Colon (tissue), 2 donors: Measurements from ENCODE around the gene PCDHB13.
"Not testable (repeated sequence)": the region's sequence is repeated elsewhere in the genome, so short reads cannot be mapped to it uniquely, and the experiment has no call there.

Experiments used
- FAIRE-seq: peaks from 2 replicates; lab custom pipeline; 2012; peaks lifted over from hg19 to GRCh38; lab: Jason Lieb, UNC
- donor health status: control.
- donor health status: control.

Gene PCDHB13

DNA sequence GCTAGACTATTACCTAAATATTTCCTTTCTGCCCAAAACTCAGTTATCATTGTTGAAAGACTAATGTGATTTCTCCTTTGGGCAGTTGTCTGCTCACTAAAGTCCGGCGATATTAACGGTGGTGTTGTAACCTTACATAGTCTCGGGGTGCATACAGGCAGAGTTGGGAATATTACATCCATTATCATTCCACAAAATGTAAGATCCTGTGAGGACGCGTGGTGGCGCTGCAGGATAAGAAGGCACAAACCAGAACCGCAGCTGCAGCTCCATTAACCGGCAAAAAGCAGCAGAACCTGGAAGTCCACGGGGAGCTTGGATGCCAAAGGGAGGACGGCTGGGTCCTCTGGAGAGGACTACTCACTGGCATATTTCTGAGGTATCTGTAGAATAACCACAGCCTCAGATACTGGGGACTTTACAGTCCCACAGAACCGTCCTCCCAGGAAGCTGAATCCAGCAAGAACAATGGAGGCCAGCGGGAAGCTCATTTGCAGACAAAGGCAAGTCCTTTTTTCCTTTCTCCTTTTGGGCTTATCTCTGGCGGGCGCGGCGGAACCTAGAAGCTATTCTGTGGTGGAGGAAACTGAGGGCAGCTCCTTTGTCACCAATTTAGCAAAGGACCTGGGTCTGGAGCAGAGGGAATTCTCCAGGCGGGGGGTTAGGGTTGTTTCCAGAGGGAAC is at the start of gene PCDHB13:
Gene PCDHB13, plus strand, starts transcription at position 264 of the 684 bp plus-strand sequence. Its CDS starts 205 bp downstream, at position 469.
- not testable (repeated sequence) for FAIRE-seq

DNA sequence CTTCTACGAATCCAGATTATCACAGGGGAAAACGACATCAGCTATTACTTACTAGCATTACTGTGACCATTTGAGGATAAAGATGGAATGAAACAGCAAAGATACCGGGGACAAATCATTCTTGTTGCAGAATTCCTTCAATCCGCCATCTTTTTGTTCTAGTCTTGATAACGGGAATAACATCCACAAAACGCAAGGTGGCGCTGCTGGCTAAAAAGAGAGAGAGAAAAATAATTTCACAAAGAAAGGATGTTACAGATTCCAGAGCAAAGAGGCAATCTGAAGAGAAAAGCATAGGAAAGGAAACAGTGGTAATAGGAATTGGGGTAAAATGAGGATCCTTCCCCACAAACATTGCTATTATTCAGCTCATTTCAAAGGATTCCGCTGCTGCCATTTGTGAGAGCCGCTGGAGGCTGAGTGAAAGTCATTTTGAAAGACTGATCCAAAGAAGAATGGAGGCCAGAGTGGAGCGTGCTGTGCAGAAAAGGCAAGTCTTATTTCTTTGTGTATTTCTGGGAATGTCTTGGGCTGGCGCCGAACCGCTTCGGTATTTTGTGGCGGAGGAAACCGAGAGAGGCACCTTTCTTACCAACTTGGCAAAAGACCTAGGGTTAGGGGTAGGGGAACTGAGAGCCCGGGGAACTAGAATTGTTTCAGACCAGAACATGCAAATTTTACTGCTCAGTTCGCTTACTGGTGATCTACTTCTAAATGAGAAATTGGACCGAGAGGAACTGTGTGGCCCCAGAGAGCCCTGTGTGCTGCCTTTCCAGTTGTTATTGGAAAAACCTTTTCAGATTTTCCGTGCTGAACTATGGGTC is 41.1 kb upstream of the PCDHB13 start, which contains the start of gene PCDHB7:
Gene PCDHB7, plus strand, starts transcription at position 264 of the 824 bp plus-strand sequence. Its CDS starts 192 bp downstream, at position 456.
- no peak for FAIRE-seq

DNA sequence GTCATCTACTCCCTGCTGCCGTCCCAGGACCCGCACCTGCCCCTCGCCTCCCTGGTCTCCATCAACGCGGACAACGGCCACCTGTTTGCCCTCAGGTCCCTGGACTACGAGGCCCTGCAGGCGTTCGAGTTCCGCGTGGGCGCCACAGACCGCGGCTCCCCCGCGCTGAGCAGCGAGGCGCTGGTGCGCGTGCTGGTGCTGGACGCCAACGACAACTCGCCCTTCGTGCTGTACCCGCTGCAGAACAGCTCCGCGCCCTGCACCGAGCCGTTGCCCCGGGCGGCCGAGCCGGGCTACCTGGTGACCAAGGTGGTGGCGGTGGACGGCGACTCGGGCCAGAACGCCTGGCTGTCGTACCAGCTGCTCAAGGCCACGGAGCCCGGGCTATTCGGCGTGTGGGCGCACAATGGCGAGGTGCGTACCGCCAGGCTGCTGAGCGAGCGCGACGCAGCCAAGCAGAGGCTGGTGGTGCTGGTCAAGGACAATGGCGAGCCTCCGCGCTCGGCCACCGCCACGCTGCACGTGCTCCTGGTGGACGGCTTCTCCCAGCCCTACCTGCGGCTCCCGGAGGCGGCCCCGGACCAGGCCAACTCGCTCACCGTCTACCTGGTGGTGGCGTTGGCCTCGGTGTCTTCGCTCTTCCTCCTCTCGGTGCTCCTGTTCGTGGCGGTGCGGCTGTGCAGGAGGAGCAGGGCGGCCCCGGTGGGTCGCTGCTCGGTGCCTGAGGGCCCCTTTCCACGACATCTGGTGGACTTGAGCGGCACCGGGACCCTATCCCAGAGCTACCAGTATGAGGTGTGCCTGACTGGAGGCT is 39.2 kb upstream of the PCDHB13 start:
- not testable (repeated sequence) for FAIRE-seq

DNA sequence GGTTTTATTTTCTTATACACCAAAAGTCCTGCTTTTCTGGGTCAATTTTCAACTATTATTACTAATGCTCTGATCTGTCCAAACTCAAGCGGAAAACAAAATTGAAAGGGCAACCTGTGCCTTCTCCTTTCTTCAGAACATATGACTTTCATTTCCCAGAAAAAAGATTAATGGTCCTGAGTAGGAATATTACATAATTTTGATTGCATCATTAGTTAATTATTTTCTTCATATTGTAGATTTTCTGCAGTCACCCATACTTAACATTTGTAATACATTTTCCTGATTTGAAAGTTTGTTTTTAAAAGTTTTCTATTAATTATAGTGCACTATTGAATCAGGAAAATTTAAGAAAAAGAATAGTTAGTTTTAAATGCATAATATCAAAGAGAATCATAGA is 37.8 kb upstream of the PCDHB13 start:
- peak; percentile 80 for FAIRE-seq

DNA sequence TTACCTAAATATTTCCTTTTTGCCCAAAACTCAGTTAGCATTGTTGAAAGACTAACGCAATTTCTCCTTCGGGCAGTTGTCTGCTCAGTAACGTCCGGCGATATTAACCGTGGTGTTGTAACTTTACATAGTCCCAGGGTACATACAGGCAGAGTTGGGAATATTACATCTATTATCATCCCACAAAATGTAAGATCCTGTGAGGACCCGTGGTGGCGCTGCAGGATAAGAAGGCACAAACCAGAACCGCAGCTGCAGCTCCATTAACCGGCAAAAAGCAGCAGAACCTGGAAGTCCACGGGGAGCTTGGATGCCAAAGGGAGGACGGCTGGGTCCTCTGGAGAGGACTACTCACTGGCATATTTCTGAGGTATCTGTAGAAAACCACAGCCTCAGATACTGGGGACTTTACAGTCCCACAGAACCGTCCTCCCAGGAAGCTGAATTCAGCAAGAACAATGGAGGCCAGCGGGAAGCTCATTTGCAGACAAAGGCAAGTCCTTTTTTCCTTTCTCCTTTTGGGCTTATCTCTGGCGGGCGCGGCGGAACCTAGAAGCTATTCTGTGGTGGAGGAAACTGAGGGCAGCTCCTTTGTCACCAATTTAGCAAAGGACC is 36.0 kb upstream of the PCDHB13 start, which contains the start of gene PCDHB8:
Gene PCDHB8, plus strand, starts transcription at position 214 of the 615 bp plus-strand sequence. Its CDS starts 245 bp downstream, at position 459.
- not testable (repeated sequence) for FAIRE-seq

DNA sequence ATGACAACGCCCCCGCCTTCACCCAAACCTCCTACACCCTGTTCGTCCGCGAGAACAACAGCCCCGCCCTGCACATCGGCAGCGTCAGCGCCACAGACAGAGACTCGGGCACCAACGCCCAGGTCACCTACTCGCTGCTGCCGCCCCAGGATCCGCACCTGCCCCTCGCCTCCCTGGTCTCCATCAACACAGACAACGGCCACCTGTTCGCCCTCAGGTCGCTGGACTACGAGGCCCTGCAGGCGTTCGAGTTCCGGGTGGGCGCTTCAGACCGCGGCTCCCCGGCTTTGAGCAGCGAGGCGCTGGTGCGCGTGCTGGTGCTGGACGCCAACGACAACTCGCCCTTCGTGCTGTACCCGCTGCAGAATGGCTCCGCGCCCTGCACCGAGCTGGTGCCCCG is 34.3 kb upstream of the PCDHB13 start:
- FAIRE-seq = not testable (repeated sequence)

DNA sequence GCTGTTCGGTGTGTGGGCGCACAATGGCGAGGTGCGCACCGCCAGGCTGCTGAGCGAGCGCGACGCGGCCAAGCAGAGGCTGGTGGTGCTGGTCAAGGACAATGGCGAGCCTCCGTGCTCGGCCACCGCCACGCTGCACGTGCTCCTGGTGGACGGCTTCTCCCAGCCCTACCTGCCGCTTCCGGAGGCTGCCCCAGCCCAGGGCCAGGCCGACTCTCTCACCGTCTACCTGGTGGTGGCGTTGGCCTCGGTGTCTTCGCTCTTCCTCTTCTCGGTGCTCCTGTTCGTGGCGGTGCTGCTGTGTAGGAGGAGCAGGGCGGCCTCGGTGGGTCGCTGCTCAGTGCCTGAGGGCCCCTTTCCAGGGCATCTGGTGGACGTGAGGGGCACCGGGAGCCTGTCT is 33.8 kb upstream of the PCDHB13 start:
- FAIRE-seq = not testable (repeated sequence)

DNA sequence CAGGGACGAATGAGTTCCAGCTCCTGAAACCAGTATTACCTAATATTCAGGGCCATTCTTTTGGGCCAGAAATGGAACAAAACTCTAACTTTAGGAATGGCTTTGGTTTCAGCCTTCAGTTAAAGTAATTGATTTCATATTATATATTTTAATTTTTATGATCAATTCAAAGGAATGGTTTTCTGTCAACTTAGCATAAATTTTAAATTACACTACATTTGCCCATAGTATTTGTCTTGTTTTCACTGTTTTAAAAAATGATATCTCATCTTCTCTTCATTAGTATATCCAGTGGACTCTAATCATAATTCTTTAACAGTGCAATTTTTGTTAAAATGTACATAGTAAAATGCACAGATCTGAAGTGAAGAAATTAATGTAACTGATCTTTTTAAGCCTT is 33.4 kb upstream of the PCDHB13 start:
- no peak for FAIRE-seq

DNA sequence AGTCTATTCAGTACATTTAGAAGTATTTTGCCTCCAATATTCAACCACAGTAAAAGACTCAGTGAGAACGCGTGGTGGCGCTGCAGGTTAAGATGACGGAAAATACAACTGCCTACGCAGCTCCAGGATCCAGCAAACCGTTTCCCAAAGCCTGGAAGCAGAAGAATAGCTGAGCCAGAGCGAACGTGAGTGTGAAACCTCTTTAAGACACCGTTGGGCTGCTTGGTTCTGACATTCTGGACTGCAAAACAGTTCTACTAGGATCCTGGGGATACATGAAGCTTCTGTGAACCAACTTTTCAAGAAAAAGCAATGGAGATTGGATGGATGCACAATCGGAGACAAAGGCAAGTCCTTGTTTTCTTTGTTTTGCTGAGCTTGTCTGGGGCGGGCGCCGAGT is 31.5 kb upstream of the PCDHB13 start, which contains the start of gene PCDHB16:
Gene PCDHB16, plus strand, starts transcription at position 140 of the 400 bp plus-strand sequence. Its CDS starts 173 bp downstream, at position 313.
- no peak for FAIRE-seq

DNA sequence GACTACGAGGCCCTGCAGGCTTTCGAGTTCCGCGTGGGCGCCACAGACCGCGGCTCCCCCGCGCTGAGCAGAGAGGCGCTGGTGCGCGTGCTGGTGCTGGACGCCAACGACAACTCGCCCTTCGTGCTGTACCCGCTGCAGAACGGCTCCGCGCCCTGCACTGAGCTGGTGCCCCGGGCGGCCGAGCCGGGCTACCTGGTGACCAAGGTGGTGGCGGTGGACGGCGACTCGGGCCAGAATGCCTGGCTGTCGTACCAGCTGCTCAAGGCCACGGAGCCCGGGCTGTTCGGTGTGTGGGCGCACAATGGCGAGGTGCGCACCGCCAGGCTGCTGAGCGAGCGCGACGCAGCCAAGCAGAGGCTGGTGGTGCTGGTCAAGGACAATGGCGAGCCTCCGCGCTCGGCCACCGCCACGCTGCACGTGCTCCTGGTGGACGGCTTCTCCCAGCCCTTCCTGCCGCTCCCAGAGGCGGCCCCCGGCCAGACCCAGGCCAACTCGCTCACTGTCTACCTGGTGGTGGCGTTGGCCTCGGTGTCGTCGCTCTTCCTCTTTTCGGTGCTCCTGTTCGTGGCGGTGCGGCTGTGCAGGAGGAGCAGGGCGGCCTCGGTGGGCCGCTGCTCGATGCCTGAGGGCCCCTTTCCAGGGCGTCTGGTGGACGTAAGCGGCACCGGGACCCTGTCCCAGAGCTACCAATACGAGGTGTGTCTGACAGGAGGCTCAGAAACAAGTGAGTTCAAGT is 29.4 kb upstream of the PCDHB13 start:
- FAIRE-seq = not testable (repeated sequence)

DNA sequence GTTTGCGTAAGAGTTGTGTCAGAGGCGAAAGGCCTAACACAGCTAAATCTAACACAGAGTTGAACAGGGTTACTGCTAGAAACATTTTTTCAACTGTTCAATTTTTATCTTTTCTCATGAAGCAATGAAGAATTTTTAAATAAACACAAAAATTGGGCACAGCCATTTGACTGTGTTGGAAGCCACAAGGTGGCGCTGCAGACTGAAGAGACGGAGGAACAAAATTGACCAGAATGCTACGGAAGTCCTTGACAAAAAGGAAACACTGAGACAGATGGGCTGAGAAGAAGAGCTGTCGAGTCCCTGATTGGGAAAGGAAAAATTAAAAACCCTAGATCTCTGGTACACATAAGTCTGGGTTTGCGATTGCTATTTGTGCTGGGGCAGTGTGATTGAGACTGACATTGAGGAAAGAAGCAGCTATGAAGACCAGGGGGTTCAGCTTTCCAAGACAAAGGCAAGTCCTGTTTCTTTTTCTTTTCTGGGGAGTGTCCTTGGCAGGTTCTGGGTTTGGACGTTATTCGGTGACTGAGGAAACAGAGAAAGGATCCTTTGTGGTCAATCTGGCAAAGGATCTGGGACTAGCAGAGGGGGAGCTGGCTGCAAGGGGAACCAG is 26.7 kb upstream of the PCDHB13 start, which contains the start of gene PCDHB9:
Gene PCDHB9, plus strand, starts transcription at position 265 of the 616 bp plus-strand sequence. Its CDS starts 158 bp downstream, at position 423.
- no peak for FAIRE-seq

DNA sequence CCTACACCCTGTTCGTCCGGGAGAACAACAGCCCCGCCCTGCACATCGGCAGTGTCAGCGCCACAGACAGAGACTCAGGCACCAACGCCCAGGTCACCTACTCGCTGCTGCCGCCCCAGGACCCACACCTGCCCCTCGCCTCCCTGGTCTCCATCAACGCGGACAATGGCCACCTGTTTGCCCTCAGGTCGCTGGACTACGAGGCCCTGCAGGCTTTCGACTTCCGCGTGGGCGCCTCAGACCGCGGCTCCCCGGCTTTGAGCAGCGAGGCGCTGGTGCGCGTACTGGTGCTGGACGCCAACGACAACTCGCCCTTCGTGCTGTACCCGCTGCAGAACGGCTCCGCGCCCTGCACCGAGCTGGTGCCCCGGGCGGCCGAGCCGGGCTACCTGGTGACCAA is 25.0 kb upstream of the PCDHB13 start:
- FAIRE-seq = not testable (repeated sequence)

DNA sequence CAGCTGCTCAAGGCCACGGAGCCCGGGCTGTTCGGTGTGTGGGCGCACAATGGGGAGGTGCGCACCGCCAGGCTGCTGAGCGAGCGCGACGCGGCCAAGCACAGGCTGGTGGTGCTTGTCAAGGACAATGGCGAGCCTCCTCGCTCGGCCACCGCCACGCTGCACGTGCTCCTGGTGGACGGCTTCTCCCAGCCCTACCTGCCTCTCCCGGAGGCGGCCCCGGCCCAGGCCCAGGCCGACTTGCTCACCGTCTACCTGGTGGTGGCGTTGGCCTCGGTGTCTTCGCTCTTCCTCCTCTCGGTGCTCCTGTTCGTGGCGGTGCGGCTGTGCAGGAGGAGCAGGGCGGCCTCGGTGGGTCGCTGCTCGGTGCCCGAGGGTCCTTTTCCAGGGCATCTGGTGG is 24.6 kb upstream of the PCDHB13 start:
- not testable (repeated sequence) for FAIRE-seq

DNA sequence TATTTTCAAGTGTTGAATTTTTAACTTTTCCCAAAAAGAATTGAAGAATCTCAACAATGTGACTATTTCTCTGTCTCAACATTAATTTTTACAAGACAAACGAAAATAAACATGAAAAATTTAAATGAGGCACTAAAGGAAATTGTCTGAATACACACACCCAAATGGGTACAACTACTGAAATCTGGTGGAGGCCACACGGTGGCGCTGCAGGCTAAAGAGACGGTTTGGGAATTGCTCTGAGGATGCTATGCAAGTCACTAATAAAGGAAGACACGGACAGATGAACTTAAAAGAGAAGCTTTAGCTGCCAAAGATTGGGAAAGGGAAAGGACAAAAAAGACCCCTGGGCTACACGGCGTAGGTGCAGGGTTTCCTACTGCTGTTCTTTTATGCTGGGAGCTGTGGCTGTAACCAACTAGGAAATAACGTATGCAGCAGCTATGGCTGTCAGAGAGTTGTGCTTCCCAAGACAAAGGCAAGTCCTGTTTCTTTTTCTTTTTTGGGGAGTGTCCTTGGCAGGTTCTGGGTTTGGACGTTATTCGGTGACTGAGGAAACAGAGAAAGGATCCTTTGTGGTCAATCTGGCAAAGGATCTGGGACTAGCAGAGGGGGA is 21.5 kb upstream of the PCDHB13 start, which contains the start of gene PCDHB10:
Gene PCDHB10, plus strand, starts transcription at position 244 of the 616 bp plus-strand sequence. Its CDS starts 200 bp downstream, at position 444.
- FAIRE-seq = no peak

DNA sequence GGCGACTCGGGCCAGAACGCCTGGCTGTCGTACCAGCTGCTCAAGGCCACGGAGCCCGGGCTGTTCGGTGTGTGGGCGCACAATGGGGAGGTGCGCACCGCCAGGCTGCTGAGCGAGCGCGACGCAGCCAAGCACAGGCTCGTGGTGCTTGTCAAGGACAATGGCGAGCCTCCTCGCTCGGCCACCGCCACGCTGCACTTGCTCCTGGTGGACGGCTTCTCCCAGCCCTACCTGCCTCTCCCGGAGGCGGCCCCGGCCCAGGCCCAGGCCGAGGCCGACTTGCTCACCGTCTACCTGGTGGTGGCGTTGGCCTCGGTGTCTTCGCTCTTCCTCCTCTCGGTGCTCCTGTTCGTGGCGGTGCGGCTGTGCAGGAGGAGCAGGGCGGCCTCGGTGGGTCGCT is 19.4 kb upstream of the PCDHB13 start:
- FAIRE-seq = not testable (repeated sequence)

DNA sequence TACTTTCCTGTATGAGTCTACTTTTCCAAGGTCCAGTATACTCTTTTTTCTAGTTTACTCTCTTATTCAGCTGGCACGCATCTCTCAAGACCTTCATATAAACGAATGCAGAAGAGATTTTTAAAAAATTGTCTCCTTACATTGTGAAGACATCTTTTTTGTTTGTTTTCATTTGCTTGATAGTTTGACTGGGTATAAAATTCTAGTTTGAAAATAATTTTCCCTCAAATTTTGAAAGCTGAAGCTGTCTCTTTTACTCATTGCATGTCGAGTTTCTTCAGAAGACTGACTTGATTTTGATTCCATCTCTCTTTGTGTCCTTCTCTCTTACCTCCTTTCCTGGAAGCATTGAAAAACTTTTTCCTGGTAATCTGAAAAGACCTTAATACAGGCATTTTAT is 17.4 kb upstream of the PCDHB13 start:
- FAIRE-seq = no peak

DNA sequence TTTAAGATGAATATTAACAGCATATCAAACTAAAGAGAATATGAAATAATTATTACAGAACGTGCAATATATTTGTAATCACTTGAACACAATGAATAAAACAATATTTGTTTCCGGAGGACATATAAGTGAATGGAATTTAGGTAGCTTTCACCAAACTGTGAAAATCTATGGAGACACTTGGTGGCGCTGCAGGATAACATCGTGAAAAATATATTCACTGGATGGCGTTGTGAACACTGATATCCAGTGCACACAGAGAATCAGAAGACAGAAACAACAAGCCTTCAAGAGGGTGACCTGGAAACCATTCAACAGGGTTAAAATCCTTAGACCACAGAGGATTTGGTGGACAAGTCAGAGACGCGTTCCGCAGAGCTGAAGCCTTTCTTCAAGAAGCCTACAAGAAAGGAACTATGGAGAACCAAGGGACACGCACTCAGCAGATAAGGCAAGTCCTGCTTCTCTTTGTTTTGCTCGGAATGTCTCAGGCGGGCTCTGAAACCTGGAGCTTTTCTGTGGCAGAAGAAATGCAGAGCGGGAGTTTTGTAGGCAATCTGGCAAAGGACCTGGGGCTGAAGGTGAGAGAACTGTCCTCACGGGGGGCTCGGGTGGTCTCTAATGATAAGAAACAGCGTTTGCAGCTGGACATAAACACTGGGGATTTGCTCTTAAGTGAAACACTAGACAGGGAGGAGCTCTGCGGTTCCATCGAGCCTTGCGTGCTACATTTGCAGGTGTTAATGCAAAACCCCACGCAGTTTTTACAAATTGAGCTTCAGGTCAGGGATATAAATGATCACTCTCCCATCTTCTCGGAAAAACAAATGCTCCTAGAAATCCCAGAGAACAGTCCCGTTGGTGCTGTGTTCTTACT is 14.1 kb upstream of the PCDHB13 start, which contains the start of gene PCDHB11:
Gene PCDHB11, plus strand, starts transcription at position 269 of the 877 bp plus-strand sequence. Its CDS starts 148 bp downstream, at position 417.
- no peak for FAIRE-seq

DNA sequence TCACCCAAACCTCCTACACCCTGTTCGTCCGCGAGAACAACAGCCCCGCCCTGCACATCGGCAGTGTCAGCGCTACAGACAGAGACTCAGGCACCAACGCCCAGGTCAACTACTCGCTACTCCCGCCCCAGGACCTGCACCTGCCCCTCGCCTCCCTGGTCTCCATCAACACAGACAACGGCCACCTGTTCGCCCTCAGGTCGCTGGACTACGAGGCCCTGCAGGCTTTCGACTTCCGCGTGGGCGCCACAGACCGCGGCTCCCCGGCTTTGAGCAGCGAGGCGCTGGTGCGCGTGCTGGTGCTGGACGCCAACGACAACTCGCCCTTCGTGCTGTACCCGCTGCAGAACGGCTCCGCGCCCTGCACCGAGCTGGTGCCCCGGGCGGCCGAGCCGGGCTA is 12.6 kb upstream of the PCDHB13 start:
- FAIRE-seq = not testable (repeated sequence)
